HG02571 (cell line): ENCODE data around the gene TMTC2.

Source experiments
- ATAC-seq: cut with Tn5 transposase; IDR thresholded peaks from one replicate; pipeline ENCODE4 v1.9.1; 2021; ENCODE audit warnings: mild to moderate bottlenecking, moderate library complexity; ENCODE audit not compliant: unreplicated experiment

The TMTC2 gene

GRCh38 chr12:83121897-83122622, 435.4 kb downstream of the TMTC2 start:
- no peak for ATAC-seq

GRCh38 chr12:83122623-83122934, 435.9 kb downstream of the TMTC2 start:
- ATAC-seq = no peak

GRCh38 chr12:83123039-83123438, 436.3 kb downstream of the TMTC2 start:
- ATAC-seq = no peak

- no peak for ATAC-seq
Measured at GRCh38 chr12:83128540-83128939, 441.8 kb downstream of the TMTC2 start.

GRCh38 chr12:83130178-83130577, 443.5 kb downstream of the TMTC2 start:
- no peak for ATAC-seq

GRCh38 chr12:83132360-83132759, 445.7 kb downstream of the TMTC2 start:
- ATAC-seq = no peak

- ATAC-seq = no peak
Measured at GRCh38 chr12:83136411-83136810, 449.7 kb downstream of the TMTC2 start.

GRCh38 chr12:83140135-83140534, 453.4 kb downstream of the TMTC2 start:
- no peak for ATAC-seq

- ATAC-seq = no peak
Measured at GRCh38 chr12:83141460-83141994, 454.8 kb downstream of the TMTC2 start.

GRCh38 chr12:83142914-83143313, 456.2 kb downstream of the TMTC2 start:
- ATAC-seq = no peak

GRCh38 chr12:83143950-83144349, 457.2 kb downstream of the TMTC2 start:
- ATAC-seq = no peak

GRCh38 chr12:83145325-83145840, 458.7 kb downstream of the TMTC2 start:
- ATAC-seq = no peak

- no peak for ATAC-seq
Measured at GRCh38 chr12:83147341-83147740, 460.6 kb downstream of the TMTC2 start.

GRCh38 chr12:83149987-83150386, 463.3 kb downstream of the TMTC2 start:
- ATAC-seq = no peak

- ATAC-seq = no peak
Measured at GRCh38 chr12:83150465-83151189, 463.9 kb downstream of the TMTC2 start.

- no peak for ATAC-seq
Measured at GRCh38 chr12:83153177-83153576, 466.5 kb downstream of the TMTC2 start.

GRCh38 chr12:83156815-83157214, 470.1 kb downstream of the TMTC2 start:
- ATAC-seq = no peak

GRCh38 chr12:83157604-83158003, 470.9 kb downstream of the TMTC2 start:
- no peak for ATAC-seq

GRCh38 chr12:83158613-83159207, 472.0 kb downstream of the TMTC2 start:
- no peak for ATAC-seq

GRCh38 chr12:83161456-83161855, 474.8 kb downstream of the TMTC2 start:
- no peak for ATAC-seq

- ATAC-seq = no peak
Measured at GRCh38 chr12:83168751-83169150, 482.0 kb downstream of the TMTC2 start.

- ATAC-seq = no peak
Measured at GRCh38 chr12:83172441-83172840, 485.7 kb downstream of the TMTC2 start.
